Ishikawa (cell line): ENCODE data around the gene SMAD1.

Experiments used
- CEBPB ChIP-seq: IDR thresholded peaks from 2 replicates; pipeline ENCODE4 v1.6.1; 2012
- CREB1 ChIP-seq: IDR thresholded peaks from 2 replicates; pipeline ENCODE4 v1.6.1; 2012; ENCODE audit warnings: low read depth
- EGR1 ChIP-seq: IDR thresholded peaks from 2 replicates; pipeline ENCODE4 v1.6.1; 2012
- EP300 ChIP-seq: IDR thresholded peaks from 2 replicates; pipeline ENCODE4 v1.6.1; 2012; ENCODE audit warnings: borderline replicate concordance
- FOXM1 ChIP-seq: IDR thresholded peaks from 2 replicates; pipeline ENCODE4 v1.6.1; 2012; ENCODE audit warnings: low read depth, borderline replicate concordance
- NFIC ChIP-seq: IDR thresholded peaks from 2 replicates; pipeline ENCODE4 v1.6.1; 2012
- RAD21 ChIP-seq: IDR thresholded peaks from 2 replicates; pipeline ENCODE4 v1.6.1; 2012; ENCODE audit warnings: low read depth
- TAF1 ChIP-seq: IDR thresholded peaks from 2 replicates; pipeline ENCODE4 v1.6.1; 2012; ENCODE audit warnings: low read depth, mild to moderate bottlenecking
- TCF12 ChIP-seq: IDR thresholded peaks from 2 replicates; pipeline ENCODE4 v1.6.1; 2012; ENCODE audit warnings: low read depth
- TEAD4 ChIP-seq: IDR thresholded peaks from 2 replicates; pipeline ENCODE4 v1.6.1; 2012
- YY1 ChIP-seq: IDR thresholded peaks from 2 replicates; pipeline ENCODE4 v1.6.1; 2012; ENCODE audit warnings: low read depth
- ZBTB7A ChIP-seq: IDR thresholded peaks from 2 replicates; pipeline ENCODE4 v1.6.1; 2012; ENCODE audit warnings: low read depth
- TF ChIP-seq, protein P1 (sequence below): IDR thresholded peaks from 2 replicates; pipeline ENCODE4 v1.6.1; 2012
- TF ChIP-seq, protein P2 (sequence below): IDR thresholded peaks from 2 replicates; pipeline ENCODE4 v1.6.1; 2012
- TF ChIP-seq, protein P3 (sequence below): IDR thresholded peaks from 2 replicates; pipeline ENCODE4 v1.6.1; 2012; ENCODE audit warnings: low read depth, mild to moderate bottlenecking

Gene SMAD1

DNA sequence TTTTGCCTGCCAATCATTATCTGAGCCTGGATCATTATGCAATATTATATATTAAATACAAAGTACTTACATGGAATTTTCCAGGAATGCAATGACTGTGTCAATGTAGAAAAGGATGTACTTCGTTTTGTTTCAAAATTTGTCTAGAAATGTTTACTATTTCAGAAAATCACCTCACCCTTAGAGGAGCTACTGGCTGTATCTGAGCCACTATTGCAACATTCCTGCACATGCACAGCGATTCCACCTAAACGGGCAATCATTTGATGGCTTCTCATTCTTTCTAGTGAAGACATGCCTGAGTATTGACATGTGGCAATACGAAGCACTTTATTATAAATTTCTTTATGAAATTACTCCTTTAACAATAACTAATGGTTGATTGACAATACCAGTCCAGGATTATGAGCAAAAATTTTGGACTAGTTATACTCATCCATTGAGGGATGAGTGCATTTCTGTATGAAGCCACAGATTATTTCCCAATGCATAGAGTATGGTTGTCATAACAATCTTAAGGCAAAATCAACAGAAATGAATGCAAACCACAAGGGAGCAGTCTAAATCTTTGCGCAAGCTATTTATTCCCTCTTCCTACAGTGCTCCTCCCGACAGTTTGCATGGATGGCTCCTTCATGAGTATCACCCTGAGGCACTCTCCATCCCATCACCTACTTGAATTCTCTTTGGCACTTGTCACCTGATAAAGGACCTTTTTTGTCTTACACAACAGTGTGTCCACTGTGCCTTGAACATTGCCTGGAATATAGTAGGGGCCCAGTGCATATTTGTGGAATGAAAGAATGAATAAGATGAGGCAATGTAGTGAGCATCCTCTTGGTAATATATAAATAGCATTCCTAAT is 101.8 kb downstream of the SMAD1 start:
- TF ChIP-seq CREB1 (no peak), RAD21 (no peak)

DNA sequence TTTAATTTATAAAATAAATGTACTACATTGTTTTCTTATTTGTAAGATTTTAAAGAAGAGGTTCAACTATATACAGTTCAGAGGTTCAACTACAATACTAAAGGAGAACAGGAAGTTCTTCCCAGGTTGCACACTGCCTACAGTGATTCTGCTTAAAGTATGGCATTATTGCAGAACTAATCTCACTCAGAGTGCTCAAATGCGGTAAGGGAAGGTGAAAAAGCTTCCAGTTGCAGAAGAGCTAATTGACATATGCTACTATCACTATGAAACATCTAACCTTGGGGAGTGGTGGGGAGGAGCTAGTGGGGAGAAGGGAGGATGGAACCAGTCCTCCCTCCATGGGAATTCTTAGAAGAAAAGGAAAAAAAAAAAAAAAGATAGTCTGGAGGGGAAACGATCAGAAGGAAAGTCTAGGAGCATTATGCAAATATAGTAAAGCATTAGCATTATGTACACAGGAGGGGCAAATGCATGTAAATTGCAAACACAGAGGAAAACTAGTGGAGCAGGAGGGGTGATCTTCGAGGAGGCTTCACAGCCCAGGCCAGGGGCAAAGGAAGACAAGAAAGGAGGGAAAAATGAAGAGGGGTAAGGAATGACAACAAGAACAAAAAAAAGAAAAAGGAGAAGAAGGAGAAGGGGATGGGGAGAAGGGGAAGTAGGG is 105.6 kb downstream of the SMAD1 start:
- TF ChIP-seq, protein P1, sequence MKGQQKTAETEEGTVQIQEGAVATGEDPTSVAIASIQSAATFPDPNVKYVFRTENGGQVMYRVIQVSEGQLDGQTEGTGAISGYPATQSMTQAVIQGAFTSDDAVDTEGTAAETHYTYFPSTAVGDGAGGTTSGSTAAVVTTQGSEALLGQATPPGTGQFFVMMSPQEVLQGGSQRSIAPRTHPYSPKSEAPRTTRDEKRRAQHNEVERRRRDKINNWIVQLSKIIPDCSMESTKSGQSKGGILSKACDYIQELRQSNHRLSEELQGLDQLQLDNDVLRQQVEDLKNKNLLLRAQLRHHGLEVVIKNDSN = no peak
- no peak for TF ChIP-seq EP300
- no peak for TF ChIP-seq CEBPB
- TF ChIP-seq ZBTB7A = no peak
- TF ChIP-seq, protein P2, sequence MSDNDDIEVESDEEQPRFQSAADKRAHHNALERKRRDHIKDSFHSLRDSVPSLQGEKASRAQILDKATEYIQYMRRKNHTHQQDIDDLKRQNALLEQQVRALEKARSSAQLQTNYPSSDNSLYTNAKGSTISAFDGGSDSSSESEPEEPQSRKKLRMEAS = no peak
- TF ChIP-seq FOXM1 = no peak
- TF ChIP-seq EGR1 = no peak
- TF ChIP-seq RAD21 = no peak
- TF ChIP-seq, protein P3, sequence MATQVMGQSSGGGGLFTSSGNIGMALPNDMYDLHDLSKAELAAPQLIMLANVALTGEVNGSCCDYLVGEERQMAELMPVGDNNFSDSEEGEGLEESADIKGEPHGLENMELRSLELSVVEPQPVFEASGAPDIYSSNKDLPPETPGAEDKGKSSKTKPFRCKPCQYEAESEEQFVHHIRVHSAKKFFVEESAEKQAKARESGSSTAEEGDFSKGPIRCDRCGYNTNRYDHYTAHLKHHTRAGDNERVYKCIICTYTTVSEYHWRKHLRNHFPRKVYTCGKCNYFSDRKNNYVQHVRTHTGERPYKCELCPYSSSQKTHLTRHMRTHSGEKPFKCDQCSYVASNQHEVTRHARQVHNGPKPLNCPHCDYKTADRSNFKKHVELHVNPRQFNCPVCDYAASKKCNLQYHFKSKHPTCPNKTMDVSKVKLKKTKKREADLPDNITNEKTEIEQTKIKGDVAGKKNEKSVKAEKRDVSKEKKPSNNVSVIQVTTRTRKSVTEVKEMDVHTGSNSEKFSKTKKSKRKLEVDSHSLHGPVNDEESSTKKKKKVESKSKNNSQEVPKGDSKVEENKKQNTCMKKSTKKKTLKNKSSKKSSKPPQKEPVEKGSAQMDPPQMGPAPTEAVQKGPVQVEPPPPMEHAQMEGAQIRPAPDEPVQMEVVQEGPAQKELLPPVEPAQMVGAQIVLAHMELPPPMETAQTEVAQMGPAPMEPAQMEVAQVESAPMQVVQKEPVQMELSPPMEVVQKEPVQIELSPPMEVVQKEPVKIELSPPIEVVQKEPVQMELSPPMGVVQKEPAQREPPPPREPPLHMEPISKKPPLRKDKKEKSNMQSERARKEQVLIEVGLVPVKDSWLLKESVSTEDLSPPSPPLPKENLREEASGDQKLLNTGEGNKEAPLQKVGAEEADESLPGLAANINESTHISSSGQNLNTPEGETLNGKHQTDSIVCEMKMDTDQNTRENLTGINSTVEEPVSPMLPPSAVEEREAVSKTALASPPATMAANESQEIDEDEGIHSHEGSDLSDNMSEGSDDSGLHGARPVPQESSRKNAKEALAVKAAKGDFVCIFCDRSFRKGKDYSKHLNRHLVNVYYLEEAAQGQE = no peak
- TF ChIP-seq YY1 = no peak
- TF ChIP-seq TEAD4 = no peak
- TF ChIP-seq CREB1 = no peak
- TF ChIP-seq TCF12 = no peak
- TF ChIP-seq TAF1 = no peak
- no peak for TF ChIP-seq NFIC

DNA sequence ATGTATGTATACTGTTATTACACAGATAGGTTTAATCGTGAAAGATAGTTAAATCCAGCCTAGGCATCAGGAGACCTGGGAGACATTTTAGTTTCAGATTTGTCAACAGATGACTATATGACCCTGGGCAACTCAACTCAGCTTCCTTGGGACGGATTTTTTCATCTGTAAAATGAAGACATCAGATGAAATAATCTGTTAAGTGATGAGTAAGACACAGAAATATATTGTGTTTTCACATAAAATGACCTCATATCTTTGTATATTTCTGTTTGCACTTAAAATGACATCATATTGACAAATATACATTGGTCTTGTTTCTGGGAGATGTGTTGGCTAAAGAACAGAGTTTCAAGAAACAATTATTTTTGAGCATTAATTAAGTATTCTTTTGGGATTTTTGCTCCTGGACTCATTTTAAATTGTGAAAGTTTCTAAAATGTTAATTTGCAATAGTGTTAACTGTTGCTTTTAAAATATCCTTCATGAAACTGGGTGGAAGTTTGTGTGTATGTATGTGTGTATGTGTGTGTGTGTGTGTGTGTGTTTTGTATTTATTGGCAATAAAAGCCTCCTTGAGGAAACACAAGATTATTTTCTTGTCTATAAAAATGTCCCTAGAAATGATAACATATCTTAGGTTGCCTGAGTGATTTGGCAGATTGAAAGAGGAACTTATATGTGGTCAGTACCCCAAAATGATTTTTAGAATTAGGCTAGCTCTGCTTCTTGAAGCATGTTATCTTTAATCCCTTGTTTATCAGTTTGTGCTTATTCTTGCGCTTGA is 108.5 kb downstream of the SMAD1 start:
- TF ChIP-seq TCF12 = no peak
- TF ChIP-seq, protein P2 = no peak
- TF ChIP-seq YY1 = no peak
- TF ChIP-seq FOXM1 = no peak
- no peak for TF ChIP-seq RAD21
- no peak for TF ChIP-seq TAF1
- TF ChIP-seq CEBPB = no peak

DNA sequence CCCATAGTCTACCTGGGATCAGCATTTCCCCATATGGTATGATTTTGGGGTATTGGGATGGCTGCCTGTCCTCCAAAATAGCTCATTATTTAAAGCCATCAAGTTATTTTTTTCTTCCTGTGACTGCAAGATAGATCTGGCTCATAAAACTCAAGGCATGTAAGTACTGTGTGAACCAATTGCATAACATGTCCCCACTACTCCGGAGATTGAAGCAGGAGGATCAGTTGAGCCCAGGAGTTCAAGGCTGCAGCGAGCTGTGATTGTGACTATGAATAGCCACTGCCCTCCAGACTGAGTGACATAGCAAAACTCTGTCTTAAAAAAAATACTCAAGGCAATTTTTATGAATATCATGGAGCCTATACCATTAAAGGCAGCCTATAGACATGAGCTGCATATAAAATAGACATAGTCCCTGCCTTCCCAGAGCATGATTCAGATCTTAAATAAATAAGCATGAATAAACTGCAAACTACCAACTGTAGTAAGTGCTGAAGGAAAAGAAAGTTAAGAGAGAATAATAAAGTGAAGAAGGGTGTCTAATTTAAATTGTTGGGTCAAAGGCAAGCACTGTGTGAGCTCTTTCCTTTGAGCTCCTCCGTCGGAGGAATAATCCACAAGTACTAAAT is 120.6 kb downstream of the SMAD1 start:
- TF ChIP-seq EP300 (no peak), NFIC (no peak), RAD21 (no peak), CREB1 (no peak), YY1 (no peak), TCF12 (no peak), TAF1 (no peak), CEBPB (no peak), EGR1 (no peak), ZBTB7A (no peak), FOXM1 (no peak), TEAD4 (no peak)
- TF ChIP-seq, protein P3 = no peak
- TF ChIP-seq, protein P2 = no peak
- TF ChIP-seq, protein P1 = no peak

DNA sequence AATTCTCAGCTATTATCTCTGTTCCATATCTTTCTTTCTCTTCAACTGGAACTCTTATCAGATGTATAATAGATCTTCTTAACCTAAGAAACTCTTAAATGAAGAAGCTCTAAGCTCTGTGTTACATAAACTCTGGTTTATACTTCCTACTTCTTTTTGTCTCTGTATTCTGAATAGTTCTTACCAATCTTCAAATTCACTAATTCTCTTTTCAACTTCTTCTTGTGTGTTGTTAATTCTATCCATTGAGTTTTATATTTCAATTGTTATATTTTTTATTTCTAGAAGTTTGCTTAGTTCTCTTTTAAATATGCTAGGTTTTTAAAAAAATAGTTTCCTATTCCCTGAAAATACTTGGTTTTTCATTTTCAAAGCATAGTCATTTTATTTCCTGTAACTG is 124.3 kb downstream of the SMAD1 start:
- TF ChIP-seq, protein P3 = no peak
- TF ChIP-seq CEBPB = no peak
- no peak for TF ChIP-seq NFIC
- no peak for TF ChIP-seq TEAD4
- TF ChIP-seq TCF12 = no peak
- TF ChIP-seq RAD21 = no peak
- no peak for TF ChIP-seq FOXM1
- TF ChIP-seq CREB1 = no peak
- TF ChIP-seq, protein P1 = no peak
- TF ChIP-seq EP300 = no peak
- no peak for TF ChIP-seq ZBTB7A
- TF ChIP-seq YY1 = no peak
- TF ChIP-seq, protein P2 = no peak
- TF ChIP-seq EGR1 = no peak
- no peak for TF ChIP-seq TAF1
